PC-9 (cell line): ENCODE measurements around the gene CMPK2. TPM values are rescaled to one million over a fixed set of nuclear protein-coding genes. Genes with fewer than 3 reads are reported as not detected.
A peak's percentile ranks its signal among the peaks of the same experiment; 100 is the strongest.

Experiments
- BruUV-seq: library from RNA; stranded (reverse); fragments of 400-500 nt; replicated peaks from 2 replicates; lab custom pipeline; 2021; lab: Mats Ljungman, UMichigan
- CTCF ChIA-PET: fragments of 300-600 bp; sonication (Branson Sonifier 250); formaldehyde crosslinking; loops from one replicate; lab custom pipeline; 2022; ENCODE audit warnings: antibody characterized with exemption; lab: Charles Lee
- POLR2A ChIA-PET: fragments of 300-600 bp; sonication (Branson Sonifier 250); formaldehyde crosslinking; loops from one replicate; lab custom pipeline; 2022; ENCODE audit warnings: antibody characterized with exemption; ENCODE audit not compliant: unreplicated experiment; lab: Charles Lee
- DNase-seq, 2 experiments: peaks; one replicate each; pipeline versions ENCODE4 v3.0.0 to v3.0.0-alpha.2; 2015 to 2022; ENCODE audit warnings: mixed read lengths in 1 of 2
- H2AFZ ChIP-seq: fragments of 200-600 bp; sonication (generic); 2 replicates; pipeline ENCODE4 v1.8.1; 2017; ENCODE audit warnings: antibody characterized with exemption
- H3F3A ChIP-seq: fragments of 200-600 bp; sonication (generic); 2 replicates; pipeline ENCODE4 v1.8.1; 2017; ENCODE audit warnings: antibody characterized with exemption, mild to moderate bottlenecking, low read depth; ENCODE audit not compliant: insufficient read depth
- H3K27ac ChIP-seq: fragments of 200-600 bp; sonication (generic); 2 replicates; pipeline ENCODE4 v1.6.1; 2016; ENCODE audit warnings: mixed run types
- H3K27me3 ChIP-seq: fragments of 200-600 bp; sonication (generic); 2 replicates; pipeline ENCODE4 v1.6.1; 2016; ENCODE audit warnings: low read depth, mixed run types; ENCODE audit not compliant: insufficient read depth
- H3K36me3 ChIP-seq: fragments of 200-600 bp; sonication (generic); 2 replicates; pipeline ENCODE4 v1.6.1; 2016; ENCODE audit warnings: low read depth, mixed run types
- H3K4me1 ChIP-seq: fragments of 200-600 bp; sonication (generic); replicated peaks from 2 replicates; pipeline ENCODE4 v1.6.1; 2016; ENCODE audit warnings: mixed run types; ENCODE audit not compliant: insufficient read depth
- H3K4me2 ChIP-seq: fragments of 200-600 bp; sonication (generic); 2 replicates; pipeline ENCODE4 v1.6.1; 2017; ENCODE audit warnings: mixed run types
- H3K4me3 ChIP-seq: fragments of 200-600 bp; sonication (generic); 2 replicates; pipeline ENCODE4 v1.6.1; 2016; ENCODE audit warnings: mixed run types
- H3K79me2 ChIP-seq: fragments of 200-600 bp; sonication (generic); 2 replicates; pipeline ENCODE4 v1.6.1; 2017; ENCODE audit warnings: low read depth, mixed run types
- H3K9me2 ChIP-seq: fragments of 200-600 bp; sonication (generic); 2 replicates; pipeline ENCODE4 v1.8.1; 2017; ENCODE audit warnings: mild to moderate bottlenecking; ENCODE audit not compliant: insufficient read depth
- H3K9me3 ChIP-seq: fragments of 200-600 bp; sonication (generic); 2 replicates; pipeline ENCODE4 v1.8.1; 2016; ENCODE audit warnings: low read depth; ENCODE audit not compliant: insufficient read depth
- H4K20me1 ChIP-seq: fragments of 200-600 bp; sonication (generic); 2 replicates; pipeline ENCODE4 v1.8.1; 2017; ENCODE audit not compliant: insufficient read depth
- CTCF ChIP-seq: fragments of 200-600 bp; sonication (generic); conservative IDR thresholded peaks from 2 replicates; pipeline ENCODE4 v1.6.1; 2017; ENCODE audit warnings: mixed run types, antibody characterized with exemption, mild to moderate bottlenecking, moderate library complexity
- EZH2 ChIP-seq: fragments of 200-600 bp; sonication (generic); IDR thresholded peaks from 2 replicates; pipeline ENCODE4 v1.8.0; 2017; ENCODE audit warnings: antibody characterized with exemption, low read depth
- intact Hi-C: fragments of 100-400 bp; cut with micrococcal nuclease; formaldehyde crosslinking; loops from one replicate; pipeline ENCODE4 v1.10.0; 2022; ENCODE audit not compliant: unreplicated experiment
- total RNA-seq: library from RNA; stranded (reverse); gene quantifications from 2 replicates; pipeline ENCODE4 v1.2.3, GENCODE V29; 2021

Gene CMPK2
- total RNA-seq, 1 experiment from 2014 or later = not detected

- BruUV-seq = no TSS peak
- POLR2A ChIA-PET = no interaction called here
- intact Hi-C loops = no loop called here
These were observed 6.7 kb upstream of the CMPK2 start for GRCh38 chr2:6872394-6872793.

GRCh38 chr2:6866982-6867381 lies 1.3 kb upstream of the CMPK2 start:
- no peaks in the 10 kb centered on the region for H3K79me2 ChIP-seq
- no peaks in the 10 kb centered on the region for H3K9me2 ChIP-seq
- BruUV-seq = no TSS peak
- no peak overlapping the region for H3K4me3 ChIP-seq
- TF ChIP-seq EZH2 (no peak), CTCF (no peak)
- H3K4me2 ChIP-seq = no peak overlapping the region
- no peaks in the 10 kb centered on the region for H3F3A ChIP-seq
- intact Hi-C loops = no loop called here
- no peaks in the 10 kb centered on the region for H3K36me3 ChIP-seq
- CTCF ChIA-PET = no interaction called here
- peaks cover 6% of the 10 kb centered on the region; the same call in 1 of the 2 replicates for H3K4me1 ChIP-seq
- POLR2A ChIA-PET = no interaction called here
- H3K27ac ChIP-seq = no peak overlapping the region
- no peak overlapping the region for H2AFZ ChIP-seq
- no peaks in the 10 kb centered on the region for H3K9me3 ChIP-seq
- no peaks in the 10 kb centered on the region; the same call in 1 of the 2 replicates for H4K20me1 ChIP-seq
- DNase-seq = no peak
- peaks cover 27% of the 10 kb centered on the region; the same call in 1 of the 2 replicates for H3K27me3 ChIP-seq

More at GRCh38 chr2:6872394-6872793, 6.7 kb upstream of the CMPK2 start:
- H3K9me2 ChIP-seq = no peaks in the 10 kb centered on the region
- no peak for TF ChIP-seq CTCF
- no peak for TF ChIP-seq EZH2
- H3K4me1 ChIP-seq = no peaks in the 10 kb centered on the region
- H3K36me3 ChIP-seq = no peaks in the 10 kb centered on the region
- H3K27me3 ChIP-seq = no peaks in the 10 kb centered on the region
- no peaks in the 10 kb centered on the region for H3F3A ChIP-seq
- H3K4me2 ChIP-seq = no peak overlapping the region
- H3K4me3 ChIP-seq = no peak overlapping the region
- no peaks in the 10 kb centered on the region for H3K9me3 ChIP-seq
- CTCF ChIA-PET = no interaction called here
- no peak overlapping the region for H3K27ac ChIP-seq
- H4K20me1 ChIP-seq = no peaks in the 10 kb centered on the region
- H2AFZ ChIP-seq = no peak overlapping the region
- H3K79me2 ChIP-seq = no peaks in the 10 kb centered on the region
- DNase-seq = no peak

- BruUV-seq = no TSS peak
- Histone ChIP-seq H3K79me2 (no peaks in the 10 kb centered on the region), H3K4me3 (peak overlapping the region; percentile 52), H2AFZ (peak overlapping the region; percentile 73), H3K27ac (no peak overlapping the region), H3K9me3 (no peaks in the 10 kb centered on the region), H4K20me1 (no peaks in the 10 kb centered on the region; the same call in 1 of the 2 replicates), H3K36me3 (no peaks in the 10 kb centered on the region), H3K4me1 (peaks cover 6% of the 10 kb centered on the region; the same call in 1 of the 2 replicates), H3K27me3 (peaks cover 27% of the 10 kb centered on the region; the same call in 1 of the 2 replicates), H3F3A (no peaks in the 10 kb centered on the region), H3K4me2 (peak overlapping the region; percentile 88), H3K9me2 (no peaks in the 10 kb centered on the region)
- TF ChIP-seq CTCF = no peak
- TF ChIP-seq EZH2 = no peak
- intact Hi-C loops = no loop called here
- DNase-seq = no peak
- POLR2A ChIA-PET = no interaction called here
- CTCF ChIA-PET = interaction anchor here (0.6 kb wide), 1 partner anchor 119 kb away, joined by 4 read pairs; no protein-coding TSS in a partner anchor
These were observed 566 bp upstream of the CMPK2 start for GRCh38 chr2:6866275-6866671.
